NCI-H226 (cell line): ENCODE results near the gene GPX2.

Experiments used
- DNase-seq: peaks from one replicate; pipeline ENCODE4 v3.0.0-alpha.2; 2015

Gene GPX2

DNA sequence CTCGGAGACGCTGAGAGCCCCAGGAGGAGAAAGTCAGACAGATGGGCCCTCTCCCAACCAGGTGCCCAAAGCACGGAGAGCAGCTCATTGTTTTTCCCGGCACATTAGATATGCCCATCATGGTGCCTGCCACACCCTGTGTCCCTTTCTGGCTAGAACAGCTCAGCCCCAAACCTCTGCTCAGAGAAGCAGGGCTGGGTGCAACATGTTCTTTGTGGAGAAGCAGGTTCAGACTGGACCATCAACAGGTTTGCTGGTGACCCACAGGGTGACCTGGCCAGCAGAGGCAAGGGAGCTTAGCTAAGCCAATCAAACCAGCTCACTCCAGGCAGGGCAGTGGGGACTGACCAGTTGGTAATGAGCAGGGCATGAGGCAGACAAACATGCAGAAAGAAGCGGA lies 16.2 kb upstream of the GPX2 start:
- DNase-seq, result no peak

DNA sequence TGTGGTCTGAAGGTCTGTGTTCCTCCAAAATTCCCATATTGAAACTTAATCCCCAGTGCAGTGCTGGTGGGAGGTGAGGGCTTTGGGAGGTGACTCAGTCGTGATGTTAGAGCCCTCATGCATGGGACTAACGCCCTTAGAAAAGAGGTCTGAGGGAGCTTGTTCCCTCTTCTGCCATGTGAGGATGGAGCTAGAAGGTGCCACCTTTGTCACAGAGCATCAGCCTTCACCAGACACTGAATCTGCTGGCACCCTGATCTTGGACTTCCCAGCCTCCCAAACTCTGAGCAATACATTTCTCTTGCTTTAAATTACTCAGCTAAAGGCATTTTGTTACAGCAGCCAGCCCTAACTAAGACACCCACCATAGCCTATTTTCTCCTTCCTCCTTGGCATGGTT lies 15.7 kb upstream of the GPX2 start:
- DNase-seq, result no peak

GRCh38 chr14:64956697-64957406 lies 14.3 kb upstream of the GPX2 start:
- DNase-seq, result no peak

- DNase-seq, result no peak
These were observed 12.8 kb upstream of the GPX2 start for GRCh38 chr14:64955297-64955696.

- no peak for DNase-seq
These were observed 12.1 kb upstream of the GPX2 start for GRCh38 chr14:64954491-64955240.

DNA sequence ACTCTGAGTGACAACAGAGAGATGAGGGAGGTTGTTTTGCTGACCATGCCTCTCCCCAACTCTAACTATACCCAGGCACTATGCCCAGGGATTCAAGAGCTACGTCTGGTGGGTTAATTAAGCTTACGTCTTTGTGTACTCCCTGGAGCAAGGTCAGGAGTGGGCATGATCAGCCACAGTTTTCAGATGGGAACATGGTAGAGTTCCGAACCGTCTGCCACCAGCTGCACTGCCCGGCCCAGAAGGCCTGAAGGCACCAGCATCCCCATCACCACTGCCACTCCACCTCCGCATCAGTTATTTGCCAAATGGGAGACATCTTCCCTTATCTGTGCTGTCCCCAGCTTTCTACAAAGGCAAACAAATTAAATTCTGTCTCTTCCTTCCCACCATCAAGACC lies 11.1 kb upstream of the GPX2 start:
- DNase-seq, result no peak

DNA sequence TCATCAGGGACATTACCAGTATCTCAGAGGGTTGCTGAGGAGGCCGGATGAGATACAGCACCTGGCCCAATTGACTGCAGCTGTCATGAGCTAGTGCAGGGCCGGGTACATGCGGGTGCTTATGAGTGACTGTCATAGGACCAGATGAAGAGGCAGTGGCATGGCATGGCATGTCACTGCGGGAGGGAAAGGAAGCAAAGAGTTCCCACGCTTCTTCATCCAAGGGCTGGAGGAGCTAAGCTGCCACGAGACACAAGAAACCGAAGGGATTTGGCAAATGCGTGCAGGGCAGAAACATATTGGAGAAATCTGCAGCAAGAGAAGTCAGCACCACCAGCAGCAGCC lies 10.7 kb upstream of the GPX2 start:
- DNase-seq, result no peak

- DNase-seq, result no peak
These were observed 10.2 kb upstream of the GPX2 start for GRCh38 chr14:64952598-64953309.

DNA sequence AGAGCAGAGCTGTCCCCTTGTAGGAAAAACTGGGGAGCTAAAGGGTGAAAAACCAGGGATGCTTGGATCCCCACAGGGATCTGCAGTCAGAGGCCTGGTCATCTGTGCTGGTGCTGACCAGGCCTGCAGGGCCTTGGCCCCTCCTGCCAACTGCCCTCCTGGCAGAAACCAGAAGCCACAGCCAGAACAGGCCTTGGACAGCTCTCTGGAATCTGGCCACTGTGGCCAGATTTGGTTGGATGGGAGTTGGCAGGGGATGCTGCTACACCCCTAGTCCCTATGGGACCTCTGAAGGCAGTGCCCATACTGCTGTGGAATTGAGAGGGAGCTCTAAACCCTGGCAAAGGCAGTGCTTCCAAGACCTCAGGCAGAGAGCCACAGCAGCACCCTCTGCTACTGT lies 9.2 kb upstream of the GPX2 start:
- DNase-seq, result no peak

DNA sequence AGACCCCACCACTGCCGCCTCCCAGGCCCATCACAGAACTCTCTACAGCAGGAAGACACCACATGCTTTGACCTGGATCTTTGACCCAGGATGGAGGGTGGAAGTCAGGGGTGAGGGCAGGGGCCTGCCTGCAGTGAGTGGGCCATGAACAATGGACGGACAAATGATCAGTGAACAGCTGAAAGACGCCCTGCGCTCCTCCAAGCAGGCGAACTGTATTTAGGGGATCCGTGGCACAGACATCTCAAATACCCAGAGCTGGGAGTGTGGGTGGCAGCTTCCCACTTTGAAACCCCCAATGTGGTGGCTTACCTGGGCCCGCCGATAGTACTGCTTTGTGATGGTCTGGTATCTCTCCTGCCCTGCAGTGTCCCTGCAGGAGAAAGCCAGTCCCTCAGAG lies 8.7 kb upstream of the GPX2 start:
- no peak for DNase-seq

DNA sequence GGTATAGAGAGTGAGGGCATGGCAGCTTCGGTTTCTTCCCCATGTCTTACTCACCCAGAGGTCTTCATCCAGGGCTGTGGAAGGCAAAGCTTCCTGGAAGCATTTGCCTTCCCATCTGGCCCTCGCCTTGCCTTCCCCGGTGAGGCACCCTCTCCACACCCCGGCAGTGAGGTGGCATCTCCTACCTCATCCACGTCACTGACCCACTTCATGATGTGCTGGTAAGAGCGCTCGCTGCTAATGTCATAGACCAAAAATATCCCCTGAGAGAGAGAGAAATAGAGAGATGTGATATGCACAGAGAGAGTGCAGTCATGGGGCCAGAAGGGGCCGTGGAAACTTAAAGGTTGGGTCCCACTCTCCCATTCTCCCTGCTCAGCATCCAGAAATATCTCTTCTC lies 8.3 kb upstream of the GPX2 start:
- no peak for DNase-seq

GRCh38 chr14:64948612-64949210 lies 6.2 kb upstream of the GPX2 start:
- no peak for DNase-seq

- no peak for DNase-seq
These were observed 5.4 kb upstream of the GPX2 start for GRCh38 chr14:64947710-64948611.

- no peak for DNase-seq
These were observed 3.9 kb upstream of the GPX2 start for GRCh38 chr14:64946310-64947045.

GRCh38 chr14:64945431-64946178 lies 3.1 kb upstream of the GPX2 start:
- DNase-seq, result no peak

DNA sequence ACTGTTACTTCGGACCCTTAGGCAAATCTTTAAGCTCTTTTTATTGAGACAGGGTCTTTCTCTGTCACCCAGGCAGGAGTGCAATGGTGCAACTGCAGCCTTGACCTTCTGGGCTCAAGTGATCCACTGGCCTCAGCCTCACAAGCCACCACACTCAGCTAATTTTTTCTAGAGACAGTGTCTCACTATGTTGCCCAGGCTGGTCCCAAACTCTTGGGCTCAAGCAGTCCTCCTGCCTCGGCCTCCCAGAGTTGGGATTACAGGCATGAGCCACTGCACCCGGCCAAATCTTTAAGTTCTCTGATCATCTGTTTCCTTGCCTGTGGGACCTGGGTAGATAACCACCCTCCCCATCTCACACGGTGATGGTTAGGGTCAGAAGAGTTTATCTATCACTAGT lies 2.3 kb upstream of the GPX2 start:
- no peak for DNase-seq

- DNase-seq, result no peak
These were observed 1.5 kb upstream of the GPX2 start for GRCh38 chr14:64944041-64944440.

DNA sequence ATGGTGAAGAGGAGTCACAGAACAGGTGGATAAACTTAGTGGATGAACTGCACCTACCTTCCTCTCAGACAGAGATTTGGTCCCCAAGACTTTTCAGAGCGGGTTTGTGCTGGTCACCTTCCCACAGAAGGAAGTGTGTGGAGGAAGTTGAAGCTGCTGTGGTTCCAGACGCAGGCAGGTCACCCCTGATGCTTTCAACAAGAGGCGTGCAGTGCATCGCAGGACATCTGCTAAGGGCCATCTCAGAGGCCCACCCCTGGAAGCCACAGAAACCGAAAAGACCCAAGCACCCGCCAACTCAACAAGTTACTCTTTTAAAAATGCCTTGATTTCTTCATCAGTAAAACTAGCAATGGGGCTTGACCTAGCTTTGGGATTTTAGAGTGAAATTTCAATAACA lies 1.0 kb upstream of the GPX2 start:
- no peak for DNase-seq

- no peak for DNase-seq
These were observed 2.1 kb downstream of the GPX2 start for GRCh38 chr14:64940336-64940910.

GRCh38 chr14:64939817-64940190 lies 2.7 kb downstream of the GPX2 start:
- no peak for DNase-seq
